ENCODE data around the gene AZI2. TPM values are rescaled to one million over a fixed set of nuclear protein-coding genes. Genes with fewer than 3 reads are reported as not detected.

Gene AZI2
- total RNA-seq, 1 donor from 2014 or later: 79.4 TPM

DNA sequence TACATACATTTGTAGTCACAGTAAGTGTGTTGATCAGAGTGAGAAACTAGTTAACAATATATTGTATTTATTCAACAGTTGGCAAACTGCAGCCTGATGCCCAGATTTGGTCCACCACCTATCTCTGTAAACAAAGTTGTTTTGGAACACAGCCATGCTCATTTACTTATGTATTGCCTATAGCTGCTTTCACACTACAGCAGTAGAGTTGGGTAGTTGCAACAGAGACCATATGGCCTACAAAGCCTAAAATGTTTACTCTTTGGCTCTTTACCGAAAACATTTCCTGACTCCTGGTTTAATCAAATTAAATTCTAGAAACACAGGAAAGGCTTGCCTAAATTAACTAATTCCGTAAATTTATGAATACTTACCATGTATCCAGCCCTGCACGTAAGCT, 67.8 kb downstream of the AZI2 start:
- Mint-ChIP-seq H3K4me3 (ENCODE audit: unreplicated experiment) (no peak overlapping the region), H3K36me3 (ENCODE audit: low read depth) (peaks cover 1% of the 10 kb centered on the region), H3K9me3 (ENCODE audit: low read depth) (no peaks in the 10 kb centered on the region), H3K4me1 (ENCODE audit: low read depth) (no peaks in the 10 kb centered on the region), H3K27ac (ENCODE audit: unreplicated experiment) (no peak overlapping the region), H3K27me3 (ENCODE audit: low read depth) (no peaks in the 10 kb centered on the region)
- no peak for DNase-seq (ENCODE audit: low spot score)
- TF ChIP-seq, protein P1, sequence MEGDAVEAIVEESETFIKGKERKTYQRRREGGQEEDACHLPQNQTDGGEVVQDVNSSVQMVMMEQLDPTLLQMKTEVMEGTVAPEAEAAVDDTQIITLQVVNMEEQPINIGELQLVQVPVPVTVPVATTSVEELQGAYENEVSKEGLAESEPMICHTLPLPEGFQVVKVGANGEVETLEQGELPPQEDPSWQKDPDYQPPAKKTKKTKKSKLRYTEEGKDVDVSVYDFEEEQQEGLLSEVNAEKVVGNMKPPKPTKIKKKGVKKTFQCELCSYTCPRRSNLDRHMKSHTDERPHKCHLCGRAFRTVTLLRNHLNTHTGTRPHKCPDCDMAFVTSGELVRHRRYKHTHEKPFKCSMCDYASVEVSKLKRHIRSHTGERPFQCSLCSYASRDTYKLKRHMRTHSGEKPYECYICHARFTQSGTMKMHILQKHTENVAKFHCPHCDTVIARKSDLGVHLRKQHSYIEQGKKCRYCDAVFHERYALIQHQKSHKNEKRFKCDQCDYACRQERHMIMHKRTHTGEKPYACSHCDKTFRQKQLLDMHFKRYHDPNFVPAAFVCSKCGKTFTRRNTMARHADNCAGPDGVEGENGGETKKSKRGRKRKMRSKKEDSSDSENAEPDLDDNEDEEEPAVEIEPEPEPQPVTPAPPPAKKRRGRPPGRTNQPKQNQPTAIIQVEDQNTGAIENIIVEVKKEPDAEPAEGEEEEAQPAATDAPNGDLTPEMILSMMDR (IDR thresholded peaks at IDR 0.05): no peak

DNA sequence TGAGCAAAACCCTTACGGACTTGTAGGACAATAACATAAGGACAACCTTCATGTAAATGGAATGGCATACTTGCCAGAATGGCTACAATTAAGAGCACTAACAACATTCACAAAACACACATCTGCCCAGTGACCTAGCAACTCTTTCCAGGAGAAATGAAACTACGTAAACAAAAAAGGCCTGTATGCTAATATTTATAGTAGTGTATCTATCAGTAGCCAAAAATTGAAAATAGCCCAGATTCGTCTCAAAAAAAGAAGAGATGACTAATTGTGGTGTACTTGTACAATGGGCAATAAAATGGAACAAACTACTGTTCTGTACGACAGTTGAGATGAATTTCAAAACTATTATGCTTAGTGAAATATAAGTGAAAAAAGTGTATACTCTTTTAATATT, 68.9 kb downstream of the AZI2 start:
- Mint-ChIP-seq H3K4me1 (ENCODE audit: low read depth) (no peaks in the 10 kb centered on the region), H3K27me3 (ENCODE audit: low read depth) (no peaks in the 10 kb centered on the region), H3K36me3 (ENCODE audit: low read depth) (peaks cover 4% of the 10 kb centered on the region), H3K4me3 (ENCODE audit: unreplicated experiment) (no peak overlapping the region), H3K27ac (ENCODE audit: unreplicated experiment) (no peak overlapping the region), H3K9me3 (ENCODE audit: low read depth) (no peaks in the 10 kb centered on the region)
- TF ChIP-seq, protein P1 (IDR thresholded peaks at IDR 0.05): no peak
- no peak for DNase-seq (ENCODE audit: low spot score)

DNA sequence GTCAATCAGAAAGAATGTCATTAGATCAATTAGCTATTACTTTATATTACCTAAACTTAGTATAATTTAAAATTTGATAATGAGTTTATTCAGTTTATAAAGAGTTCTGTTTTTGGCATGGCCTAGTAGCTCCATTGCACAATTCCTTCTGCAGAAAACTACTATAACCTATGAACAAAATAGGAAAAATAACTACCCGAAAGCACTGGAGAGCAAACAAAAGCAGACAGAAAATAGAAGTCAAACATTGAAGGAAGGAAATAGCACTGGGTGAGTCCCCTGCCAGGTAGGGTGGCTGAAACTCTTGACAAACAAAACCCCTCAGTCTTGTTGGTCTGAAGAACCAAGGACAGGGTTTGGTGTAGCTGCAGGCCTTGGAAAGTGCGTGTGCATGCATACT, 69.7 kb downstream of the AZI2 start:
- H3K4me3 Mint-ChIP-seq (ENCODE audit: unreplicated experiment): no peak overlapping the region
- no peak overlapping the region for H3K27ac Mint-ChIP-seq (ENCODE audit: unreplicated experiment)
- no peaks in the 10 kb centered on the region for H3K27me3 Mint-ChIP-seq (ENCODE audit: low read depth)
- no peaks in the 10 kb centered on the region for H3K4me1 Mint-ChIP-seq (ENCODE audit: low read depth)
- TF ChIP-seq, protein P1 (IDR thresholded peaks at IDR 0.05): no peak
- H3K36me3 Mint-ChIP-seq (ENCODE audit: low read depth): peaks cover 10% of the 10 kb centered on the region
- H3K9me3 Mint-ChIP-seq (ENCODE audit: low read depth): peaks cover 5% of the 10 kb centered on the region
- DNase-seq (ENCODE audit: low spot score): no peak

DNA sequence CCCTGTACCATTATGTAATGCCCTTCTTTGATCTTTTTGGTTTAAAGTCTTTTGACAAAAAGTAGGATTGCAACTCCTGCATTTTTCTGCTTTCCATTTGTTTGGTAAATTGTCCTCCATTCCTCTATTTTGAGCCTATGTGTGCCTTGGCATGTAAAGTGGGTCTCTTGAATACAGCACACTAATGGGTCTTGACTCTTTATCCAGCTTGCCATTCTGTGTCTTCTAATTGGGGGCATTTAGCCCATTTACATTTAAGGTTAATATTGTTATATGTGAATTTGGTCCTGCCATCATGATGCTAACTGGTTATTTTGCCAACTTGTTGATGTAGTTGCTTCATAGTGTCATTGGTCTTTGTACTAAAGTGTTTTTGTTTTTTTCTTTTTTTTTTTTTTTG, 74.8 kb downstream of the AZI2 start:
- Mint-ChIP-seq H3K27ac (ENCODE audit: unreplicated experiment) (no peak overlapping the region), H3K9me3 (ENCODE audit: low read depth) (peaks cover 28% of the 10 kb centered on the region), H3K27me3 (ENCODE audit: low read depth) (no peaks in the 10 kb centered on the region), H3K36me3 (ENCODE audit: low read depth) (peaks cover 40% of the 10 kb centered on the region), H3K4me1 (ENCODE audit: low read depth) (no peaks in the 10 kb centered on the region), H3K4me3 (ENCODE audit: unreplicated experiment) (no peak overlapping the region)
- DNase-seq (ENCODE audit: low spot score): no peak
- TF ChIP-seq, protein P1 (IDR thresholded peaks at IDR 0.05): no peak

Other genes with a start within 250 kb of the AZI2 start
- 9.4 to 14.4 TPM (median 13.4 TPM) in 3 replicates for gene CMC1, start 107.2 kb downstream of the AZI2 start, total RNA-seq
- 1.1 to 2.1 TPM (median 1.8 TPM) in 3 replicates for gene ZCWPW2, start 103 bp downstream of the AZI2 start, total RNA-seq